ENCODE measurements around the gene GRIA1.

The GRIA1 gene

DNA sequence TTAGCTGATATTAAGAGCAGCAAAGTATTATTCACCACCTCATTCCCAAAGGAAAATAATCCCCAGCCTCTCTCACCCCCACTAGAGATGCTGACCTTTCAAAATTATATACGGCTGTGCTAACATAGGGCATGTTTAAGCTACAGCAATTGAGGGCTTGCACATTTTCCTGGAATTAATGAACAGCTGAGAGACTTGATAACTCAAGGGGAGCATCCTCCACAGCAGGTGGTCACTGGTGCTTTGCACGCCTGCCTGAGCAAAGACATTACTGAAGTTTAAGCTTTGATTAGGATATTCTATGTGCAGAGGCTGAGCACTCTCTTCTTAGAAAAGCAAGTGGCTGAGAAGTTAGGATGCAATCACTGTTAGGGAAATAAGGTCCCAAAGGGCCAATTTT is 317.3 kb downstream of the GRIA1 start:
- Histone ChIP-seq H3K9me3 (ENCODE audit: control insufficient read depth, low read length) (no peaks in the 10 kb centered on the region), H3K27me3 (ENCODE audit: control insufficient read depth, insufficient read depth, low read length, poor library complexity, severe bottlenecking) (no peaks in the 10 kb centered on the region), H3K36me3 (ENCODE audit: control insufficient read depth, insufficient read depth, low read length) (no peaks in the 10 kb centered on the region), H3K4me3 (ENCODE audit: insufficient read depth, low read depth, low read length) (no peak overlapping the region), H3K4me1 (ENCODE audit: control insufficient read depth, insufficient read depth, low read length) (peaks cover 14% of the 10 kb centered on the region), H3K27ac (ENCODE audit: insufficient read depth, low read depth, low read length, poor library complexity, severe bottlenecking) (no peak overlapping the region)
- WGBS, 2 experiments, result 54 to 64% methylated on average over 2 of the region's 2 CpGs

GRCh38 chr5:153809166-153809565 is 318.7 kb downstream of the GRIA1 start:
- Histone ChIP-seq H3K36me3 (ENCODE audit: control insufficient read depth, insufficient read depth, low read length) (no peaks in the 10 kb centered on the region), H3K9me3 (ENCODE audit: control insufficient read depth, low read length) (no peaks in the 10 kb centered on the region), H3K27ac (ENCODE audit: insufficient read depth, low read depth, low read length, poor library complexity, severe bottlenecking) (no peak overlapping the region), H3K27me3 (ENCODE audit: control insufficient read depth, insufficient read depth, low read length, poor library complexity, severe bottlenecking) (no peaks in the 10 kb centered on the region), H3K4me1 (ENCODE audit: control insufficient read depth, insufficient read depth, low read length) (peaks cover 14% of the 10 kb centered on the region), H3K4me3 (ENCODE audit: insufficient read depth, low read depth, low read length) (no peak overlapping the region)

DNA sequence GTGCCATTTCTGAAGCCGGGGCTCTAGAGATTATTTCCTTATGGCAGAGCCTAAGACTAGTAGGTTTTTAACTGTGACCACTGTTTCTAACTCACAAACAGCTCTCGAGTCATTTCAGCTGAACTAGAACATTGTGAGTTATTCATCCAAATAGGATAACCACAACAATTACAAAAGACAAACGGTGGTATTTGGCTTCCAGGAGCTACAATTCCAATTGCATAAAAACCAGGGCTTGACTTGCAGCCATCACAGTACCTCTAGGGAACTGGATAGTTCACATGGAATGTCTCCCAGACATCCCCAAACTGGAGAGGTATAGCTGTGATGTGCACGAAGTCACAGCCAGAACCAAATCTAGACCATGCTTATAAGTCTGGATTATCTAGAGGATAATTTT is 323.4 kb downstream of the GRIA1 start:
- no peaks in the 10 kb centered on the region for H3K9me3 ChIP-seq (ENCODE audit: control insufficient read depth, low read length)
- H3K4me3 ChIP-seq (ENCODE audit: insufficient read depth, low read depth, low read length), result no peak overlapping the region
- WGBS, 2 experiments, result 93 to 95% methylated on average over 4 of the region's 4 CpGs
- no peaks in the 10 kb centered on the region for H3K27me3 ChIP-seq (ENCODE audit: control insufficient read depth, insufficient read depth, low read length, poor library complexity, severe bottlenecking)
- no peaks in the 10 kb centered on the region for H3K4me1 ChIP-seq (ENCODE audit: control insufficient read depth, insufficient read depth, low read length)
- no peak overlapping the region for H3K27ac ChIP-seq (ENCODE audit: insufficient read depth, low read depth, low read length, poor library complexity, severe bottlenecking)
- H3K36me3 ChIP-seq (ENCODE audit: control insufficient read depth, insufficient read depth, low read length), result no peaks in the 10 kb centered on the region

DNA sequence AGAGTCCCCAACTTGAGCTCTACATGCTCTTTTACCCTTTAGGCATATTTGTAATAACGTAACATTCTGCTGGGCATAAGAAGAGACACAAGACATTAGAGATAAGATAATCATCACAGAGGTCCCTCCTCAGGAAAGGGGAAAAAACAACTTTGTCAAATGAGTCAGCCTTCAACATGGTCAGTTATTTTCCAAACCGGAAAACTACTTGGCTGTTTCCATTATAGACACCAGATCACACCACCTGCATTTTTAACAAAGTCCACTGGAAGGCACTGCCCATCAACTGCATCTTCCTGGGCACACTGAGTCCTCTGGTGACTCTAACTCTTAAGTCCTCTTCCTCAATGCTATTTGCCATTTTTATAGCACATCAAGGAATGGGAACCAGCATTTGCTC is 326.4 kb downstream of the GRIA1 start:
- no peak overlapping the region for H3K4me3 ChIP-seq (ENCODE audit: insufficient read depth, low read depth, low read length)
- H3K27me3 ChIP-seq (ENCODE audit: control insufficient read depth, insufficient read depth, low read length, poor library complexity, severe bottlenecking), result no peaks in the 10 kb centered on the region
- no peaks in the 10 kb centered on the region for H3K36me3 ChIP-seq (ENCODE audit: control insufficient read depth, insufficient read depth, low read length)
- no peaks in the 10 kb centered on the region for H3K9me3 ChIP-seq (ENCODE audit: control insufficient read depth, low read length)
- no peaks in the 10 kb centered on the region for H3K4me1 ChIP-seq (ENCODE audit: control insufficient read depth, insufficient read depth, low read length)
- 92 to 98% methylated on average over 2 of the region's 2 CpGs for WGBS, 2 experiments
- no peak overlapping the region for H3K27ac ChIP-seq (ENCODE audit: insufficient read depth, low read depth, low read length, poor library complexity, severe bottlenecking)

DNA sequence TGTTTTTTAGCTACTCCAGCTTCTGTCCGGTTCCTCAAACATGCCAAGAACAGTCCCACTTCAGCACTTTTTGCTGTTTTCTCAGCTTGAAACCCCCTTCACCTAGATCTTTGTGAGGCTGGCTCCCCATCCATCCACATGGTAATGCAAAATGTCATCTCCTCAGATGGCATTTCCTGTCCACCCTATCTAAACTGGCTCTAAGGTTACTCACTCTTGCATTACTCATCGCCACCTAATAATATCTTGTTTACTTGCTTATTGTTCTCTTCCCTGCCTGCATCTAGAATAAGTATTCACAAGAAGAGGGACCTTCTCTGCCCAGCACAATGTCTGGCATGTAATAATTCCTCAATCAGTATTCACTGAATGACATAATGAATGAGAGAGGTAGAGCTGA is 328.2 kb downstream of the GRIA1 start:
- Histone ChIP-seq H3K36me3 (ENCODE audit: control insufficient read depth, insufficient read depth, low read length) (no peaks in the 10 kb centered on the region), H3K4me1 (ENCODE audit: control insufficient read depth, insufficient read depth, low read length) (no peaks in the 10 kb centered on the region), H3K27ac (ENCODE audit: insufficient read depth, low read depth, low read length, poor library complexity, severe bottlenecking) (no peak overlapping the region), H3K27me3 (ENCODE audit: control insufficient read depth, insufficient read depth, low read length, poor library complexity, severe bottlenecking) (no peaks in the 10 kb centered on the region), H3K9me3 (ENCODE audit: control insufficient read depth, low read length) (no peaks in the 10 kb centered on the region), H3K4me3 (ENCODE audit: insufficient read depth, low read depth, low read length) (no peak overlapping the region)
- 95 to 97% methylated on average over 2 of the region's 2 CpGs for WGBS, 2 experiments

DNA sequence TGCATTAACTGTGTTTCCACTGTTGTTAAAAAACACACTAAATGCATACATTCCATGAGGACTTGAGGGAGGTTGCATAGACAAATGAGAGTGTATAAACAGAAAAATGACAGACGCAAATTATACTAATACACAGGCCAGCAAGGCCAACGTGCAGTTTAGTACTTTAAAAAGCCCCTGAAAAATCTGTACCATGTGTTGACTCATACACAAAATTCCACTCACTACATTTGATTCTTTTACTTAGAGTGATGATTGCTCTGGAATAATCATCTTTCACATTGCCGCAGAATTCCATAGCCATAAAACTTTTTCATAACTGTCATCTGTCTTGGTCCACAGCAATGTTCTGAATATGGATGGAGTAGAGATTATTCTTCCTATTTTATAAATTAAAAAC is 332.6 kb downstream of the GRIA1 start:
- Histone ChIP-seq H3K4me3 (ENCODE audit: insufficient read depth, low read depth, low read length) (no peak overlapping the region), H3K9me3 (ENCODE audit: control insufficient read depth, low read length) (no peaks in the 10 kb centered on the region), H3K36me3 (ENCODE audit: control insufficient read depth, insufficient read depth, low read length) (no peaks in the 10 kb centered on the region), H3K27ac (ENCODE audit: insufficient read depth, low read depth, low read length, poor library complexity, severe bottlenecking) (no peak overlapping the region), H3K27me3 (ENCODE audit: control insufficient read depth, insufficient read depth, low read length, poor library complexity, severe bottlenecking) (no peaks in the 10 kb centered on the region), H3K4me1 (ENCODE audit: control insufficient read depth, insufficient read depth, low read length) (no peaks in the 10 kb centered on the region)
- 60 to 90% methylated on average over 2 to 3 of the region's 3 CpGs for WGBS, 2 experiments

- Histone ChIP-seq H3K27me3 (ENCODE audit: control insufficient read depth, insufficient read depth, low read length, poor library complexity, severe bottlenecking) (no peaks in the 10 kb centered on the region), H3K4me1 (ENCODE audit: control insufficient read depth, insufficient read depth, low read length) (no peaks in the 10 kb centered on the region), H3K27ac (ENCODE audit: insufficient read depth, low read depth, low read length, poor library complexity, severe bottlenecking) (no peak overlapping the region), H3K36me3 (ENCODE audit: control insufficient read depth, insufficient read depth, low read length) (no peaks in the 10 kb centered on the region), H3K4me3 (ENCODE audit: insufficient read depth, low read depth, low read length) (no peak overlapping the region), H3K9me3 (ENCODE audit: control insufficient read depth, low read length) (no peaks in the 10 kb centered on the region)
- WGBS, 2 experiments, result 33 to 35% methylated on average over 6 of the region's 6 CpGs
These were observed 334.4 kb downstream of the GRIA1 start for GRCh38 chr5:153824909-153825308.

DNA sequence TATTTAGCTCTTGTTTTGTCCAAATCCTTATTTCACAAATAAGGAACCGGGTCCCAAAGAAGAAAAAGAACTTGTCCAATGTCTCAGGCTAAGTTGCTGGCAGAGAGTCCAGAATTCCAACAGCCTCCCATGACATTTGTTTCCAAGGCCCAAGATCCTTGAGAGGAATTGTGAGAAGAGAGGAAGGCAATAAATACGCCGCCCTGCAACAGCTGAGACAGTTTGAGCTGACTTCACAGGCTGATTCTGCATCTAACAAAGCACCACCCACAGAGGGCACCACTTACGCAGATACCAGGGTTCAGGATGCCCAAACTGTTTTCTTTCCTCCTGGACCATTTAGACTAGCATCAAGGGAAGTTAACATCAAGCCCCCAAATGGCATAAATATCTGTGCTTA is 336.9 kb downstream of the GRIA1 start:
- no peaks in the 10 kb centered on the region for H3K27me3 ChIP-seq (ENCODE audit: control insufficient read depth, insufficient read depth, low read length, poor library complexity, severe bottlenecking)
- no peaks in the 10 kb centered on the region for H3K4me1 ChIP-seq (ENCODE audit: control insufficient read depth, insufficient read depth, low read length)
- no peaks in the 10 kb centered on the region for H3K36me3 ChIP-seq (ENCODE audit: control insufficient read depth, insufficient read depth, low read length)
- 82 to 87% methylated on average over 4 of the region's 4 CpGs for WGBS, 2 experiments
- H3K4me3 ChIP-seq (ENCODE audit: insufficient read depth, low read depth, low read length), result no peak overlapping the region
- H3K27ac ChIP-seq (ENCODE audit: insufficient read depth, low read depth, low read length, poor library complexity, severe bottlenecking), result no peak overlapping the region
- H3K9me3 ChIP-seq (ENCODE audit: control insufficient read depth, low read length), result no peaks in the 10 kb centered on the region

- H3K4me1 ChIP-seq (ENCODE audit: control insufficient read depth, insufficient read depth, low read length), result no peaks in the 10 kb centered on the region
- 79 to 80% methylated on average over 6 to 8 of the region's 8 CpGs for WGBS, 2 experiments
- H3K27ac ChIP-seq (ENCODE audit: insufficient read depth, low read depth, low read length, poor library complexity, severe bottlenecking), result no peak overlapping the region
- no peaks in the 10 kb centered on the region for H3K27me3 ChIP-seq (ENCODE audit: control insufficient read depth, insufficient read depth, low read length, poor library complexity, severe bottlenecking)
- H3K36me3 ChIP-seq (ENCODE audit: control insufficient read depth, insufficient read depth, low read length), result no peaks in the 10 kb centered on the region
- no peak overlapping the region for H3K4me3 ChIP-seq (ENCODE audit: insufficient read depth, low read depth, low read length)
- no peaks in the 10 kb centered on the region for H3K9me3 ChIP-seq (ENCODE audit: control insufficient read depth, low read length)
These were observed 339.1 kb downstream of the GRIA1 start for GRCh38 chr5:153829510-153830065.

GRCh38 chr5:153831973-153832372 is 341.5 kb downstream of the GRIA1 start:
- Histone ChIP-seq H3K9me3 (ENCODE audit: control insufficient read depth, low read length) (no peaks in the 10 kb centered on the region), H3K36me3 (ENCODE audit: control insufficient read depth, insufficient read depth, low read length) (no peaks in the 10 kb centered on the region), H3K27me3 (ENCODE audit: control insufficient read depth, insufficient read depth, low read length, poor library complexity, severe bottlenecking) (no peaks in the 10 kb centered on the region), H3K4me1 (ENCODE audit: control insufficient read depth, insufficient read depth, low read length) (no peaks in the 10 kb centered on the region), H3K4me3 (ENCODE audit: insufficient read depth, low read depth, low read length) (no peak overlapping the region), H3K27ac (ENCODE audit: insufficient read depth, low read depth, low read length, poor library complexity, severe bottlenecking) (no peak overlapping the region)
- 57 to 78% methylated on average over 2 of the region's 2 CpGs for WGBS, 2 experiments

GRCh38 chr5:153835891-153836515 is 345.5 kb downstream of the GRIA1 start:
- Histone ChIP-seq H3K4me1 (ENCODE audit: control insufficient read depth, insufficient read depth, low read length) (no peaks in the 10 kb centered on the region), H3K4me3 (ENCODE audit: insufficient read depth, low read depth, low read length) (no peak overlapping the region), H3K27ac (ENCODE audit: insufficient read depth, low read depth, low read length, poor library complexity, severe bottlenecking) (no peak overlapping the region), H3K27me3 (ENCODE audit: control insufficient read depth, insufficient read depth, low read length, poor library complexity, severe bottlenecking) (no peaks in the 10 kb centered on the region), H3K36me3 (ENCODE audit: control insufficient read depth, insufficient read depth, low read length) (no peaks in the 10 kb centered on the region), H3K9me3 (ENCODE audit: control insufficient read depth, low read length) (no peaks in the 10 kb centered on the region)
- 91 to 95% methylated on average over 3 to 4 of the region's 4 CpGs for WGBS, 2 experiments

All from ectodermal cell (in vitro differentiated cells).